ENCODE results near the gene ATXN7L1.

DNA sequence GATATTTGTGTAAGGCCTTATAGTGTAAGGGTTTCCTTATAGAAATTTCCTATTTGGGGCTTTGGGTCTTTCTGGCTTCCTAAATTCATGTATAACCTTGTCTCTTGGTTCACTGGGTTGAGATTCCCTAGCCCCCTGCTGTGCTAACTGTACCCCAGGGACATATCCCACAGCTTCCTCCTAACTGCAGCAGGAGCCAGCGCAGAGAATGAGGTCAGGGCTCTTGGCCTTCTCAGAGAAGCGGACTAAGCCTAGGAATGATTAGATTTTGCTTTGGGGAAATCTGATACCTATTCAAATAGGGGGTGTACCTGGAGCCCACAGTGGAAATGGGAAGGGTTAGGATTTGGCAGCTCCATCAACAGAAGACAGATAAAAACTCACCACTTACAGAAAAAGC, 157.0 kb downstream of the ATXN7L1 start:
- TF ChIP-seq, protein P1, sequence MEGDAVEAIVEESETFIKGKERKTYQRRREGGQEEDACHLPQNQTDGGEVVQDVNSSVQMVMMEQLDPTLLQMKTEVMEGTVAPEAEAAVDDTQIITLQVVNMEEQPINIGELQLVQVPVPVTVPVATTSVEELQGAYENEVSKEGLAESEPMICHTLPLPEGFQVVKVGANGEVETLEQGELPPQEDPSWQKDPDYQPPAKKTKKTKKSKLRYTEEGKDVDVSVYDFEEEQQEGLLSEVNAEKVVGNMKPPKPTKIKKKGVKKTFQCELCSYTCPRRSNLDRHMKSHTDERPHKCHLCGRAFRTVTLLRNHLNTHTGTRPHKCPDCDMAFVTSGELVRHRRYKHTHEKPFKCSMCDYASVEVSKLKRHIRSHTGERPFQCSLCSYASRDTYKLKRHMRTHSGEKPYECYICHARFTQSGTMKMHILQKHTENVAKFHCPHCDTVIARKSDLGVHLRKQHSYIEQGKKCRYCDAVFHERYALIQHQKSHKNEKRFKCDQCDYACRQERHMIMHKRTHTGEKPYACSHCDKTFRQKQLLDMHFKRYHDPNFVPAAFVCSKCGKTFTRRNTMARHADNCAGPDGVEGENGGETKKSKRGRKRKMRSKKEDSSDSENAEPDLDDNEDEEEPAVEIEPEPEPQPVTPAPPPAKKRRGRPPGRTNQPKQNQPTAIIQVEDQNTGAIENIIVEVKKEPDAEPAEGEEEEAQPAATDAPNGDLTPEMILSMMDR (IDR thresholded peaks at IDR 0.05): no peak
- no peak for TF ChIP-seq EP300 (IDR thresholded peaks at IDR 0.05)

All from gastroesophageal sphincter (tissue), 3 donors.